Neural crest cell (in vitro differentiated cells): ENCODE measurements around the gene SEC23A. TPM values are rescaled to one million over a fixed set of nuclear protein-coding genes. Genes with fewer than 3 reads are reported as not detected.
"Not testable (repeated sequence)": the region's sequence is repeated elsewhere in the genome, so short reads cannot be mapped to it uniquely, and the experiment has no call there.

Experiments
- DNase-seq: peaks from one replicate; pipeline ENCODE4 v3.0.0; 2021; ENCODE audit warnings: low read depth, mixed read lengths, low spot score
- H3K27ac Mint-ChIP-seq: one replicate; pipeline ENCODE4 v1.8.0; 2021; ENCODE audit warnings: mild to moderate bottlenecking, mixed read lengths; ENCODE audit not compliant: unreplicated experiment
- H3K27me3 Mint-ChIP-seq: 2 replicates; pipeline ENCODE4 v1.8.0; 2021; ENCODE audit warnings: low read depth, mild to moderate bottlenecking, mixed read lengths
- H3K36me3 Mint-ChIP-seq: 2 replicates; pipeline ENCODE4 v1.8.0; 2021; ENCODE audit warnings: low read depth, mild to moderate bottlenecking, mixed read lengths
- H3K4me1 Mint-ChIP-seq: 2 replicates; pipeline ENCODE4 v1.8.0; 2021; ENCODE audit warnings: mixed read lengths
- H3K4me3 Mint-ChIP-seq: one replicate; pipeline ENCODE4 v1.8.0; 2021; ENCODE audit warnings: mild to moderate bottlenecking, mixed read lengths
- H3K9me3 Mint-ChIP-seq: 2 replicates; pipeline ENCODE4 v1.8.0; 2021; ENCODE audit warnings: mixed read lengths
- long read RNA-seq: library from polyadenylated mRNA; unstranded; transcript quantifications from one replicate; pipeline ENCODE4 v2.0.0, GENCODE V29; 2020
- total RNA-seq: library from RNA; stranded (reverse); gene quantifications from 2 replicates; pipeline ENCODE4 v1.2.1, GENCODE V29; 2021
- TF ChIP-seq, protein P1 (sequence below): fragments of 200-600 bp; sonication (generic); conservative IDR thresholded peaks from 2 replicates; pipeline ENCODE4 v1.5.0; 2021; ENCODE audit warnings: antibody characterized with exemption, mild to moderate bottlenecking

The SEC23A gene
- 70.6 and 72.0 TPM in 2 replicates for total RNA-seq
- long read RNA-seq, full-length matches to known transcripts, result 142 of 187 reads
- long read RNA-seq, partial matches to known transcripts, result 29 of 187 reads
- long read RNA-seq, other reads (novel, unspliced or antisense), result 16 of 187 reads

DNA sequence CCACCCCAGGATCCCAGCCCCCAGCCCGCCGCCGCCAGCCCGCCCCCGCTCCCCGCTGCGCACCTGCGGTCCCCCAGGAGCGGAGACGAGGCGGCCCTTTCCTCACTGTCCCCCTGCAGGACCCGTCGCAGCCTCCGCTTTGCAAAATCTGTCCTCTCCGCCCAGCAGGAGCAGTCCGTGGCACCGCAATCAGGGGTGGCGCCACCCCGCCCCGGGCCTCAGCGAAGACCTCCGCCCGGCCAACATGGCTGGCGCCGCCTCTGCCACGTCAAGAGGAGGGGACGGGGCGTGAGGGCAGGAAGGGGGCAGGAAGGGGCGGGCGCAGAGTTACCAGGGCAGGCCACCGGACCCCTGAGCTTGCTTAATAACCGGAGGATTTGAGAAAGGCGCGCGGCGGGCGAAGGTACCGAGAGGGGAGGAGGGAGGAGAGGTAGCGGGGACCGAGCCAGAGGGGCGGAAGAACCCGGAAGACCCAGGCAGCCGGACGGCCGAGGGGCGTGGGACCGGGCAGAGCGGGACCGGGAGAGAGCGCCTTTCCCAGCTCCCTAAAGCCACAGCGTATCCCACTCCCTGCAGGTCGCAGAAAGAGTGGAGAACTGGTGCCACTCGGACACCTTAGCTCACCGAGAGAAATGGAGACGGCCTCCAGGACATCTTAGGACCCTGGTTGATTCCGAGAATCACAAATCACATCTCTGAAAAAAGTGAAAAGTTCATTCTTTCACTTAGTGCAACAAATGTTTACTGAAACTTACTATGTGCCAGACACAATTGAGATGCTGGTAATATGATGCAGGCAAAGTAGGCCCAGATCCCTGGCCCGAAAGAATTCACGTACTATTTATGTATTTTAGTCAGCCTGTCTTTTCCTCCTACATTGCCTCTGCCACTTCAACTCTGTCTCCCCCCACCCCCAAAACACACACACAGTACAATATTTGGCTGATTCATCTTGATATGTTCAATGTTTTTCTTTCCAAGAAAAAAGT, at the start of gene SEC23A:
TSS of gene SEC23A (minus strand) at position 267 of the 989 bp plus-strand sequence. CDS start 7,117 bp downstream, outside the sequence.
- H3K4me1 Mint-ChIP-seq, result peaks cover 27% of the 10 kb centered on the region
- TF ChIP-seq, protein P1, sequence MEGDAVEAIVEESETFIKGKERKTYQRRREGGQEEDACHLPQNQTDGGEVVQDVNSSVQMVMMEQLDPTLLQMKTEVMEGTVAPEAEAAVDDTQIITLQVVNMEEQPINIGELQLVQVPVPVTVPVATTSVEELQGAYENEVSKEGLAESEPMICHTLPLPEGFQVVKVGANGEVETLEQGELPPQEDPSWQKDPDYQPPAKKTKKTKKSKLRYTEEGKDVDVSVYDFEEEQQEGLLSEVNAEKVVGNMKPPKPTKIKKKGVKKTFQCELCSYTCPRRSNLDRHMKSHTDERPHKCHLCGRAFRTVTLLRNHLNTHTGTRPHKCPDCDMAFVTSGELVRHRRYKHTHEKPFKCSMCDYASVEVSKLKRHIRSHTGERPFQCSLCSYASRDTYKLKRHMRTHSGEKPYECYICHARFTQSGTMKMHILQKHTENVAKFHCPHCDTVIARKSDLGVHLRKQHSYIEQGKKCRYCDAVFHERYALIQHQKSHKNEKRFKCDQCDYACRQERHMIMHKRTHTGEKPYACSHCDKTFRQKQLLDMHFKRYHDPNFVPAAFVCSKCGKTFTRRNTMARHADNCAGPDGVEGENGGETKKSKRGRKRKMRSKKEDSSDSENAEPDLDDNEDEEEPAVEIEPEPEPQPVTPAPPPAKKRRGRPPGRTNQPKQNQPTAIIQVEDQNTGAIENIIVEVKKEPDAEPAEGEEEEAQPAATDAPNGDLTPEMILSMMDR, result peak; percentile 11
- peak within 1 kb of the TSS; percentile 96 for H3K4me3 Mint-ChIP-seq
- no peaks in the 10 kb centered on the region for H3K36me3 Mint-ChIP-seq
- peak within 1 kb of the TSS; percentile 97 for H3K27ac Mint-ChIP-seq
- DNase-seq, result peak; percentile 80
- no peaks in the 10 kb centered on the region for H3K9me3 Mint-ChIP-seq
- H3K27me3 Mint-ChIP-seq, result no peaks in the 10 kb centered on the region

DNA sequence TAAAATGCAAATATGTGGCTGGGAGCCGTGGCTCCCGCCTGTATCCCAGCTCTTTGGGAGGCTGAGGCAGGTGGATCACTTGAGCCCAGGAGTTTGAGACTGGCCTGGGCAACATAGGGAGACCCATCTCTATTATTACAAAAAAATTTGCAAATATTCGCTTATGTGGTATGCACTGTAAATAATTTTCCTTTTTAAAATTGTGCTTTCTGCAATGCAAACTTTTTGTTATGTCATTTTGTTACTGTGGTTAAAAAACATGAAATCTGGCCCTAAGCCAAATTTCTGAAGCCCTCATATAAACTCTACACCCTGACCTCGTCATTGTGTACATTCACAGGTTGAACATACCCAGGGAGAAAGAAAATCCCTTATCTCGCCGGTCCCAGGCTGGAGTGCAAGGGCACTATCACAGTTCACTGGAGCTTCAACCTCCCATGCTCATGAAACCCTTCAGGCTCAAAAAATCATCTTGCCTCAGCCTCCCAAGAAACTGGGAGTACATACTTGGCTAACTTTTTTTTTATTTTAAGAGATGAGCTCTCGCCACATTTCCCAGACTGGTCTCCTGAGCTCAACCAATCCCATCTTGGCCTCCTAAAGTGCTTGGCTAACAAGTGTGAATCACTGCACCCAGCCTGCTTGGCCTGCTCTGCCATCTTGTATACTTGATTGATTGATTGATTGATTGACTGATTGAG, 42.4 kb upstream of the SEC23A start:
- Mint-ChIP-seq H3K27me3 (no peaks in the 10 kb centered on the region), H3K9me3 (peaks cover 3% of the 10 kb centered on the region), H3K27ac (no peak overlapping the region), H3K4me1 (no peaks in the 10 kb centered on the region), H3K4me3 (no peak overlapping the region), H3K36me3 (peaks cover 18% of the 10 kb centered on the region)
- DNase-seq, result no peak
- TF ChIP-seq, protein P1, result no peak

DNA sequence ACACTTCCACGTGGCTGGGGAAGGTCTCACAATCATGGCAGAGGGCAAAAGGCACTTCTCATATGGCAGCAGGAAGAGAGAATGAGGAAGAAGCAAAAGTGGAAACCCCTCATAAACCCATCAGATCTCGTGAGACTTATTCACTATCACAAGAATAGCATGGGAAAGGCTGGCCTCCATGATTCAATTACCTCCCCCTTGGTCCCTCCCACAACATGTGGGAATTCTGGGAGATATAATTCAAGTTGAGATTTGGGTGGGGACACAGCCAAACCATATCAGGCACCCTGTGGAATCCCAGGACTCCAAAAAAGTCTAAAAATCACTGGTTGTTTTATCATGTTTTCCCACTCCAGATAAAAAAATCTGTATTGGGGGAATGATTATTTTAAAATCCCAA, 40.2 kb upstream of the SEC23A start:
- not testable (repeated sequence) for H3K27me3 Mint-ChIP-seq, H3K27ac Mint-ChIP-seq, DNase-seq, H3K9me3 Mint-ChIP-seq, H3K4me3 Mint-ChIP-seq, H3K4me1 Mint-ChIP-seq
- H3K36me3 Mint-ChIP-seq, result peaks cover 25% of the 10 kb centered on the region

DNA sequence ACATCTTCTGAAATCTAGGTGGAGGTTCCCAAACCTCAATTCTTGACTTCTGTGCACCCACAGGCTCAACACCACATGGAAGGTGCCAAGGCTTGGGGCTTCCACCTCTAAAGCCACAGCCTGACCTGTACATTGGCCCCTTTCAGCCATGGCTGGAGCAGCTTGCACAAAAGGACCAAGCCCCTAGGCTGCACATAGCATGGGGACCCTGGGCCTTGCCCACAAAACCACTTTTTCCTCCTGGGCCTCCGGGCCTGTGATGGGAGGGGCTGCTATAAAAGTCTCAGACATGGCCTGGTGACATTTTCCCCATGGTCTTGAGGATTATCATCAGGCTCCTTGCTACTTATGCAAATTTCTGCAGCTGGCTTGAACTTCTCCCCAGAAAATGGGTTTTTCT, 38.6 kb upstream of the SEC23A start:
- not testable (repeated sequence) for DNase-seq, H3K4me1 Mint-ChIP-seq, H3K27ac Mint-ChIP-seq, H3K9me3 Mint-ChIP-seq, H3K4me3 Mint-ChIP-seq, H3K27me3 Mint-ChIP-seq
- peaks cover 25% of the 10 kb centered on the region for H3K36me3 Mint-ChIP-seq

DNA sequence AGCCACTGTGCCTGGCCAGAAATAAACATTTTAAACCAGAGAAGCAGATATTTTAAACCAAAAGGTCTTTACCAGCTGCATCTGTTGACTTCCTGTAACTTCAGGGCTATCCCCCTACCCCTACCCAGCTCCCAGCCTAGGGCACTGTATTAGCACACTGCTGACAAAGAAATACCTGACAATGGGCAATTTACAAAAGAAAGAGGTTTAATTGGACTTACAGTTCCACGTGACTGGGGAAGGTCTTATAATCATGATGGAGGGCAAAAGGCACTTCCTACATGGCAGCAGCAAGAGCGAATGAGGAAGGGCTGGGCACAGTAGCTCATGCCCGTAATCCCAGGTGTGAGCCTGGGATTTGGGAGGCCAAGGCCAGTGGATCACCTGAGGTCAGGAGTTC, 37.1 kb upstream of the SEC23A start:
- Mint-ChIP-seq H3K27ac (no peak overlapping the region), H3K9me3 (peaks cover 5% of the 10 kb centered on the region), H3K27me3 (no peaks in the 10 kb centered on the region), H3K4me3 (no peak overlapping the region), H3K4me1 (no peaks in the 10 kb centered on the region), H3K36me3 (peaks cover 26% of the 10 kb centered on the region)
- no peak for DNase-seq
- TF ChIP-seq, protein P1, result no peak

DNA sequence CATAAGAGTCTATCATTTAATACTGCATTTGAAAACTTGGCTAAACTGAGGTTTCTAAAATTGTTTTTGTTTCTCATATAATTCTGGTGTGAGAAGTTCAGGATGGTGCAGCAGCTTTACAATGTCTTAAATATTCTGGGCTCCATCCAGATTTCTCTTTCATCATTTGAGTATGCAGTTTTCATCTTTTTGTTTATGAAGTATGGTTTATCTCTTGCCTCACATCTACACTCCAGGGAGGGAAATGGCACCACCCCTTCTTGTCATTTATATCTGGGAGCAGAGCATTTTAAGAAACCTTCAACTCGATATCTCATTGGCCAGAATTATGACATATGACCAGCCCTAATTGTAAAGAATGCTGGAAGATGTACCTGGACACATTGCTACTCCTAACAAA, 35.4 kb upstream of the SEC23A start:
- DNase-seq, result no peak
- TF ChIP-seq, protein P1, result no peak
- Mint-ChIP-seq H3K27ac (no peak overlapping the region), H3K27me3 (no peaks in the 10 kb centered on the region), H3K36me3 (peaks cover 26% of the 10 kb centered on the region), H3K4me1 (no peaks in the 10 kb centered on the region), H3K4me3 (no peak overlapping the region), H3K9me3 (peaks cover 5% of the 10 kb centered on the region)

DNA sequence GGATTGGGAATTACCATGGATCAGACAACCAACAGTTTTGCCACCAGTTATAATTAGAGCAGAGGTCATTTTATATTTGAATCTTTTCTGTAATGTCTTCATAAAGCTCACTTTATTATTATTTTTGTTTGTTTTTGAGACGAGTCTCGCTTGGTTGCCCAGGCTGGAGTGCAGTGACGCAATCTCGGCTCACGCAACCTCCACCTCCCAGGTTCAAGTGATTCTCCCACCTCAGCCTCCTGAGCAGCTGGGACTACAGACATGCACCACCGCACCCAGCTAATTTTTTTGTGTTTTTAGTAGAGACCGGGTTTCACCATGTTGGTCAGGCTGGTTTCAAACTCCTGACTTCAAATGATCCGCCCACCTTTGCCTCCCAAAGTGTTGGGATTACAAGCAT, 34.8 kb upstream of the SEC23A start:
- H3K4me1 Mint-ChIP-seq, H3K4me3 Mint-ChIP-seq, H3K9me3 Mint-ChIP-seq, H3K27me3 Mint-ChIP-seq, H3K27ac Mint-ChIP-seq, DNase-seq: not testable (repeated sequence)
- H3K36me3 Mint-ChIP-seq, result peaks cover 23% of the 10 kb centered on the region
